H9 (cell line): Measurements from ENCODE around the gene BHLHA15. TPM values are rescaled to one million over a fixed set of nuclear protein-coding genes. Genes with fewer than 3 reads are reported as not detected.

Experiments used
- DNase-seq: peaks from one replicate; pipeline ENCODE4 v3.0.0-alpha.2; 2017
- H2AFZ ChIP-seq: one replicate; pipeline ENCODE4 v1.6.1; 2013; ENCODE audit warnings: mild to moderate bottlenecking, low read length, control low read depth, moderate library complexity
- H2AK5ac ChIP-seq: 2 replicates; pipeline ENCODE4 v1.6.1; 2013; ENCODE audit warnings: low read length, control low read depth, mixed read lengths; ENCODE audit not compliant: insufficient read length
- H2BK120ac ChIP-seq: one replicate; pipeline ENCODE4 v1.6.1; 2013; ENCODE audit warnings: low read depth, mild to moderate bottlenecking, low read length, control low read depth, inconsistent platforms; ENCODE audit not compliant: poor library complexity, severe bottlenecking
- H2BK12ac ChIP-seq: 2 replicates; pipeline ENCODE4 v1.6.1; 2013; ENCODE audit warnings: low read length, control low read depth, mixed read lengths, low read depth; ENCODE audit not compliant: insufficient read length
- H2BK15ac ChIP-seq: 2 replicates; pipeline ENCODE4 v1.6.1; 2013; ENCODE audit warnings: low read depth, low read length, control low read depth
- H2BK20ac ChIP-seq: one replicate; pipeline ENCODE4 v1.6.1; 2013; ENCODE audit warnings: low read depth, mild to moderate bottlenecking, low read length, control low read depth, inconsistent platforms; ENCODE audit not compliant: poor library complexity, severe bottlenecking
- H2BK5ac ChIP-seq: 2 replicates; pipeline ENCODE4 v1.6.1; 2013; ENCODE audit warnings: low read length, control low read depth, mixed read lengths; ENCODE audit not compliant: insufficient read length
- H3K14ac ChIP-seq: 2 replicates; pipeline ENCODE4 v1.6.1; 2013; ENCODE audit warnings: low read length, control low read depth; ENCODE audit not compliant: insufficient read depth
- H3K18ac ChIP-seq: 2 replicates; pipeline ENCODE4 v1.6.1; 2013; ENCODE audit warnings: low read depth, mild to moderate bottlenecking, mixed read lengths, low read length, control low read depth; ENCODE audit not compliant: insufficient read length
- H3K23ac ChIP-seq: 2 replicates; pipeline ENCODE4 v1.6.1; 2013; ENCODE audit warnings: low read length, control low read depth, mixed read lengths, low read depth; ENCODE audit not compliant: insufficient read length
- H3K23me2 ChIP-seq: 2 replicates; pipeline ENCODE4 v1.6.1; 2013; ENCODE audit warnings: low read depth, mild to moderate bottlenecking, mixed read lengths, low read length, control low read depth; ENCODE audit not compliant: insufficient read length, poor library complexity, severe bottlenecking
- H3K27ac ChIP-seq: 2 replicates; pipeline ENCODE4 v1.5.1; 2013; ENCODE audit warnings: low read length, control low read depth, mixed read lengths, low read depth; ENCODE audit not compliant: insufficient read length
- H3K27me3 ChIP-seq: 2 replicates; pipeline ENCODE4 v1.6.1; 2013; ENCODE audit warnings: low read length, control low read depth, inconsistent platforms; ENCODE audit not compliant: insufficient read depth
- H3K4ac ChIP-seq: 2 replicates; pipeline ENCODE4 v1.6.1; 2013; ENCODE audit warnings: low read depth, mild to moderate bottlenecking, control low read depth, inconsistent platforms, low read length, moderate library complexity
- H3K4me1 ChIP-seq: 2 replicates; pipeline ENCODE4 v1.6.1; 2013; ENCODE audit warnings: low read length, control low read depth, inconsistent platforms; ENCODE audit not compliant: insufficient read depth
- H3K4me2 ChIP-seq: 2 replicates; pipeline ENCODE4 v1.6.1; 2013; ENCODE audit warnings: low read length, control low read depth, mixed read lengths; ENCODE audit not compliant: insufficient read length, insufficient read depth
- H3K56ac ChIP-seq: 2 replicates; pipeline ENCODE4 v1.6.1; 2013; ENCODE audit warnings: low read depth, mild to moderate bottlenecking, mixed read lengths, low read length, control low read depth; ENCODE audit not compliant: insufficient read length
- H3K79me1 ChIP-seq: 2 replicates; pipeline ENCODE4 v1.6.1; 2013; ENCODE audit warnings: low read depth, mild to moderate bottlenecking, moderate library complexity, low read length, control low read depth, inconsistent platforms; ENCODE audit not compliant: insufficient read depth, poor library complexity, severe bottlenecking
- H3K79me2 ChIP-seq: 2 replicates; pipeline ENCODE4 v1.6.1; 2013; ENCODE audit warnings: low read length, control low read depth, inconsistent platforms; ENCODE audit not compliant: insufficient read depth
- H3K9ac ChIP-seq: 2 replicates; pipeline ENCODE4 v1.6.1; 2013; ENCODE audit warnings: low read length, control low read depth, mixed read lengths; ENCODE audit not compliant: insufficient read length; ENCODE audit errors: extremely low read depth
- H3K9me3 ChIP-seq: one replicate; pipeline ENCODE4 v1.6.1; 2013; ENCODE audit warnings: low read depth, low read length, inconsistent platforms; ENCODE audit not compliant: control insufficient read depth
- H3T11ph ChIP-seq: one replicate; pipeline ENCODE4 v1.6.1; 2013; ENCODE audit warnings: mild to moderate bottlenecking, low read length, control low read depth, inconsistent platforms
- H4K20me1 ChIP-seq: one replicate; pipeline ENCODE4 v1.6.1; 2013; ENCODE audit not compliant: control insufficient read depth, insufficient read length, insufficient read depth
- H4K5ac ChIP-seq: 2 replicates; pipeline ENCODE4 v1.6.1; 2013; ENCODE audit warnings: low read depth, mild to moderate bottlenecking, mixed read lengths, low read length, control low read depth; ENCODE audit not compliant: insufficient read length
- H4K8ac ChIP-seq: replicated peaks from 2 replicates; pipeline ENCODE4 v1.6.1; 2013; ENCODE audit warnings: low read length, control low read depth, mixed read lengths, low read depth; ENCODE audit not compliant: insufficient read length
- H4K91ac ChIP-seq: 2 replicates; pipeline ENCODE4 v1.6.1; 2013; ENCODE audit warnings: low read depth, mild to moderate bottlenecking, moderate library complexity, mixed read lengths, low read length, control low read depth; ENCODE audit not compliant: insufficient read length
- H3K27ac Mint-ChIP-seq, 3 experiments: 2 replicates in 2 of 3; 3 replicates in 1 of 3; pipeline ENCODE4 v1.8.0; 2020 to 2021; ENCODE audit warnings: mixed read lengths in 3 of 3, mild to moderate bottlenecking in 1 of 3, moderate library complexity in 1 of 3
- H3K27me3 Mint-ChIP-seq: 2 replicates; pipeline ENCODE4 v1.8.0; 2021; ENCODE audit warnings: low read depth, mild to moderate bottlenecking, moderate library complexity, mixed read lengths
- H3K36me3 Mint-ChIP-seq, 3 experiments: 2 replicates in 2 of 3; 3 replicates in 1 of 3; pipeline ENCODE4 v1.8.0; 2020 to 2021; ENCODE audit warnings: low read depth in 3 of 3, mixed read lengths in 3 of 3; ENCODE audit not compliant: insufficient read depth in 1 of 3
- H3K4me1 Mint-ChIP-seq, 2 experiments: 2 replicates each; pipeline ENCODE4 v1.8.0; 2020; ENCODE audit warnings: mixed read lengths in 2 of 2
- H3K4me3 Mint-ChIP-seq, 2 experiments: 2 replicates in 1 of 2; 3 replicates in 1 of 2; pipeline ENCODE4 v1.8.0; 2020 to 2021; ENCODE audit warnings: mild to moderate bottlenecking in 2 of 2, mixed read lengths in 2 of 2, moderate library complexity in 1 of 2
- H3K9me3 Mint-ChIP-seq, 2 experiments: 2 replicates in 1 of 2; 3 replicates in 1 of 2; pipeline ENCODE4 v1.8.0; 2020; ENCODE audit warnings: mild to moderate bottlenecking in 2 of 2, mixed read lengths in 2 of 2, moderate library complexity in 1 of 2
- WGBS: extraction: QIAGEN DNeasy Blood & Tissue Kit; methylation state at CpG from one replicate; pipeline ENCODE4 v1.1.7; 2013; ENCODE audit warnings: missing lambda C conversion rate, low lambda C conversion rate, mixed read lengths; ENCODE audit not compliant: insufficient read length; ENCODE audit errors: extremely low coverage; 5-methylcytosine and 5-hydroxymethylcytosine counted together
- total RNA-seq: library from RNA; stranded (reverse); gene quantifications from 2 replicates; pipeline ENCODE4 v1.2.1, GENCODE V29; 2021
- TF ChIP-seq, protein P1 (sequence below): fragments of 200-600 bp; sonication (generic); conservative IDR thresholded peaks from 3 replicates; pipeline ENCODE4 v1.8.0; 2021; ENCODE audit warnings: antibody characterized with exemption, mild to moderate bottlenecking

Gene BHLHA15
- total RNA-seq, 1 experiment from 2014 or later, result 1.4 TPM

DNA sequence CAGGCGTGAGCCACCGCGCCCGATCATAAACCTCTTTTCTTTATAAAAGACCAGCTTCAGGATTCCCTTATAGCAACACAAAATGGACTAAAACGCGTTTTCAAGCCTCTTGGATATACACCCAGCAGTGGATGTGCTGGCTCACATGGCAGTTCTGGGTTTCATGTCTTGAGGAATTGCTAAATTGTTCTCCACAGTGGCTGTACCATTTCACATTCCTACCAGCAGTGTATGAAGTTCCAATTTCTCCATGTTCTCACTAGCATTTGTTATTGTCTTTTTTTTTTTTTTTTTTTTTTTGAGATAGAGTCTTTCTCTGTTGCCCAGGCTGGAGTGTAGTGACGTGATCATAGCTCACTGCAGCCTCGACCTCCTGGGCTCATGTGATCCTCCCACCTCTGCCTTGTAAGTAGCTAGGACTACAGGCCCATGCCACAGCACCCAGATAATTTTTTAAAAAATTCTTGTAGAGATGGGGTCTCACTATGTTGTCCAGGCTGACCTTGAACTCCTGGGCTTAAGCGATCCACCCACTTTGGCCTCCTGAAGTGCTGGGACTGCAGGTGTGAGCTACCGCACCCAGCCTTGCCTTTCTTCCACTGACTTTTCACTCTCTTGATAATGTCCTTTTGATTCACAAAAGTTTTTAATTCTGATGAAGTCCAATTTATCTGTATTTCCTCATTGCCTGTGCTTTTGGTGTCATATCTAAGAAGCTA, 23.3 kb downstream of the BHLHA15 start:
- Mint-ChIP-seq H3K27ac (no peak overlapping the region), H3K4me1 (peaks cover 0 to 3% of the 10 kb centered on the region in 2 experiments; a peak in 1 of 4 replicates), H3K27me3 (no peaks in the 10 kb centered on the region), H3K36me3 (peaks cover 0 to 3% (median 0%) of the 10 kb centered on the region in 3 experiments; a peak in 2 of 7 replicates), H3K4me3 (no peak overlapping the region), H3K9me3 (no peaks in the 10 kb centered on the region)
- Histone ChIP-seq H3K79me2 (no peaks in the 10 kb centered on the region), H4K5ac (no peak overlapping the region), H4K20me1 (no peaks in the 10 kb centered on the region), H3K27ac (no peak overlapping the region), H2AFZ (no peak overlapping the region), H3K4me1 (no peaks in the 10 kb centered on the region), H2BK120ac (no peak overlapping the region), H3K18ac (no peak overlapping the region), H3K56ac (no peak overlapping the region), H3K23me2 (peaks cover 2% of the 10 kb centered on the region), H3T11ph (no peak overlapping the region), H4K91ac (no peak overlapping the region), H3K14ac (no peak overlapping the region), H2BK15ac (no peak overlapping the region), H2BK12ac (no peak overlapping the region), H3K23ac (no peak overlapping the region), H4K8ac (no peak overlapping the region), H3K27me3 (no peaks in the 10 kb centered on the region), H2AK5ac (no peak overlapping the region), H3K4ac (no peak overlapping the region), H2BK20ac (no peak overlapping the region), H3K4me2 (no peak overlapping the region), H3K9ac (no peak overlapping the region), H2BK5ac (no peak overlapping the region), H3K79me1 (no peaks in the 10 kb centered on the region), H3K9me3 (no peaks in the 10 kb centered on the region)
- WGBS, result no CpG with 5 or more reads among the region's 10 CpGs
- TF ChIP-seq, protein P1, sequence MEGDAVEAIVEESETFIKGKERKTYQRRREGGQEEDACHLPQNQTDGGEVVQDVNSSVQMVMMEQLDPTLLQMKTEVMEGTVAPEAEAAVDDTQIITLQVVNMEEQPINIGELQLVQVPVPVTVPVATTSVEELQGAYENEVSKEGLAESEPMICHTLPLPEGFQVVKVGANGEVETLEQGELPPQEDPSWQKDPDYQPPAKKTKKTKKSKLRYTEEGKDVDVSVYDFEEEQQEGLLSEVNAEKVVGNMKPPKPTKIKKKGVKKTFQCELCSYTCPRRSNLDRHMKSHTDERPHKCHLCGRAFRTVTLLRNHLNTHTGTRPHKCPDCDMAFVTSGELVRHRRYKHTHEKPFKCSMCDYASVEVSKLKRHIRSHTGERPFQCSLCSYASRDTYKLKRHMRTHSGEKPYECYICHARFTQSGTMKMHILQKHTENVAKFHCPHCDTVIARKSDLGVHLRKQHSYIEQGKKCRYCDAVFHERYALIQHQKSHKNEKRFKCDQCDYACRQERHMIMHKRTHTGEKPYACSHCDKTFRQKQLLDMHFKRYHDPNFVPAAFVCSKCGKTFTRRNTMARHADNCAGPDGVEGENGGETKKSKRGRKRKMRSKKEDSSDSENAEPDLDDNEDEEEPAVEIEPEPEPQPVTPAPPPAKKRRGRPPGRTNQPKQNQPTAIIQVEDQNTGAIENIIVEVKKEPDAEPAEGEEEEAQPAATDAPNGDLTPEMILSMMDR, result no peak
- no peak for DNase-seq
